HepG2 (cell line): ENCODE measurements around the gene DHH. TPM values are rescaled to one million over a fixed set of nuclear protein-coding genes. Genes with fewer than 3 reads are reported as not detected.
A peak's percentile ranks its signal among the peaks of the same experiment; 100 is the strongest.

ENCODE experiments used
- ATF2 ChIP-seq: sonication (generic); formaldehyde crosslinking; IDR thresholded peaks from 2 replicates; pipeline ENCODE4 v1.4.0; 2020; ENCODE audit warnings: missing genetic modification reagents
- CREB1 ChIP-seq, 2 experiments: fragments of 450-650 bp in 1 of 2; IDR thresholded peaks; 2 replicates each; pipeline ENCODE4 v1.6.1; 2016 to 2017; ENCODE audit warnings: control low read depth in 1 of 2, mild to moderate bottlenecking in 1 of 2, missing compliant biosample characterization in 1 of 2, missing genetic modification characterization in 1 of 2
- CTCF ChIP-seq: sonication (generic); formaldehyde crosslinking; IDR thresholded peaks from 2 replicates; pipeline ENCODE4 v1.5.0; 2020; ENCODE audit warnings: mild to moderate bottlenecking, missing genetic modification reagents, moderate library complexity
- ELF3 ChIP-seq: IDR thresholded peaks from 2 replicates; pipeline ENCODE4 v1.6.1; 2016; ENCODE audit warnings: missing genetic modification reagents, missing compliant biosample characterization
- ERF ChIP-seq: IDR thresholded peaks from 2 replicates; pipeline ENCODE4 v1.6.1; 2018; ENCODE audit warnings: missing biosample characterization, missing genetic modification reagents
- HMG20A ChIP-seq: IDR thresholded peaks from 2 replicates; pipeline ENCODE4 v1.6.1; 2016; ENCODE audit warnings: borderline replicate concordance
- HNF4G ChIP-seq, 2 experiments: sonication (generic) in 1 of 2; formaldehyde crosslinking in 1 of 2; IDR thresholded peaks; 2 replicates each; pipeline versions ENCODE4 v1.4.0 to v1.6.1; 2011 to 2020; ENCODE audit warnings: borderline replicate concordance in 2 of 2, low read depth in 2 of 2, mild to moderate bottlenecking in 2 of 2, low read length in 1 of 2, missing genetic modification reagents in 1 of 2, moderate library complexity in 1 of 2
- JARID2 ChIP-seq: sonication (generic); formaldehyde crosslinking; IDR thresholded peaks from 2 replicates; pipeline ENCODE4 v1.8.1; 2023; ENCODE audit warnings: missing genetic modification reagents, inconsistent platforms; ENCODE audit not compliant: insufficient replicate concordance
- KMT2B ChIP-seq: IDR thresholded peaks from 2 replicates; pipeline ENCODE4 v1.6.1; 2016; ENCODE audit warnings: missing genetic modification reagents, missing compliant biosample characterization
- MXI1 ChIP-seq: IDR thresholded peaks from 3 replicates; pipeline ENCODE4 v1.6.1; 2012; ENCODE audit warnings: low read depth, low read length, inconsistent platforms, borderline replicate concordance
- NR2F6 ChIP-seq, 2 experiments: IDR thresholded peaks; 2 replicates each; pipeline ENCODE4 v1.6.1; 2016; ENCODE audit warnings: antibody characterized with exemption in 1 of 2, mild to moderate bottlenecking in 1 of 2
- PPARG ChIP-seq: conservative IDR thresholded peaks from 2 replicates; pipeline ENCODE4 v1.6.1; 2016; ENCODE audit warnings: missing biosample characterization, missing genetic modification reagents
- PRDM10 ChIP-seq: sonication (generic); formaldehyde crosslinking; IDR thresholded peaks from 2 replicates; pipeline ENCODE4 v1.4.0; 2020; ENCODE audit warnings: low read depth, missing genetic modification reagents
- SALL1 ChIP-seq: sonication (generic); formaldehyde crosslinking; IDR thresholded peaks from 2 replicates; pipeline ENCODE4 v1.8.0; 2022; ENCODE audit warnings: mild to moderate bottlenecking, missing genetic modification reagents
- SMC3 ChIP-seq: IDR thresholded peaks from 2 replicates; pipeline ENCODE4 v1.6.1; 2011; ENCODE audit warnings: low read length, improper control_type of control experiment
- STAG1 ChIP-seq: sonication (generic); formaldehyde crosslinking; IDR thresholded peaks from 2 replicates; pipeline ENCODE4 v1.4.0; 2020; ENCODE audit warnings: missing genetic modification reagents
- THAP7 ChIP-seq: sonication (generic); formaldehyde crosslinking; IDR thresholded peaks from 2 replicates; pipeline ENCODE4 v1.8.1; 2023; ENCODE audit warnings: mild to moderate bottlenecking, missing genetic modification reagents
- ZNF296 ChIP-seq: sonication (generic); formaldehyde crosslinking; conservative IDR thresholded peaks from 2 replicates; pipeline ENCODE4 v1.5.0; 2020; ENCODE audit warnings: mild to moderate bottlenecking, missing genetic modification reagents
- ZNF691 ChIP-seq: sonication (generic); formaldehyde crosslinking; IDR thresholded peaks from 2 replicates; pipeline ENCODE4 v1.4.0; 2020; ENCODE audit warnings: missing genetic modification reagents, low read depth, mild to moderate bottlenecking, borderline replicate concordance
- ZNF83 ChIP-seq: sonication (generic); formaldehyde crosslinking; IDR thresholded peaks from 2 replicates; pipeline ENCODE4 v1.4.0; 2020; ENCODE audit warnings: missing genetic modification reagents, mild to moderate bottlenecking, borderline replicate concordance
- polyA plus RNA-seq, 8 experiments: library from polyadenylated mRNA; depleted of rRNA in 3 of 8; stranded (reverse) in 7 of 8; unstranded in 1 of 8; fragments of >200 nt; fragmentation: Illumina TruSeq in 4 of 8; extraction: Trizol in 4 of 8; gene quantifications; 2 replicates each; pipeline versions ENCODE4 v1.2.1 to v1.2.3, GENCODE V29; 2011 to 2016; ENCODE audit warnings: low read depth in 4 of 8, missing spikeins in 1 of 8, mixed read lengths in 1 of 8; ENCODE audit not compliant: insufficient read depth in 1 of 8
- total RNA-seq, 5 experiments: library from RNA; depleted of rRNA; stranded (reverse); fragments of >200 nt; fragmentation: Illumina TruSeq; extraction: Trizol; gene quantifications; 2 replicates each; pipeline ENCODE4 v1.2.3, GENCODE V29; 2016; ENCODE audit warnings: low read depth in 1 of 5

Gene DHH
- total and polyA plus RNA-seq, 2 of the 13 experiments (the other 11 are each of a cell fraction or from before 2014, with no cell fraction given), result not detected

- no peak for TF ChIP-seq ATF2 (CRISPR knock-in tag)
- 0 out of 2 replicates have a peak, but pooled peaks have one; percentile 38 for TF ChIP-seq ERF (CRISPR knock-in tag)
- peak; percentile 75 for TF ChIP-seq STAG1
- peak; percentile 80; the same call in 1 of the 2 replicates for TF ChIP-seq SMC3
- peak; percentile 35; the same call in 1 of the 2 replicates for TF ChIP-seq ZNF83 (CRISPR knock-in tag)
- TF ChIP-seq ZNF691 (CRISPR knock-in tag), result peak; percentile 75; the same call in 1 of the 2 replicates
- no peak for TF ChIP-seq THAP7 (CRISPR knock-in tag)
- peak; percentile 30; the same call in 1 of the 2 replicates for TF ChIP-seq NR2F6 (IDR thresholded peaks at IDR 0.05)
- peak; percentile 64; the same call in 1 of the 2 replicates for TF ChIP-seq NR2F6 (CRISPR knock-in tag; IDR thresholded peaks at IDR 0.05)
- TF ChIP-seq HNF4G (IDR thresholded peaks at IDR 0.05; ENCODE audit: borderline replicate concordance, low read depth, low read length), result peak; percentile 59; the same call in 1 of the 2 replicates
- peak; percentile 36; the same call in 1 of the 2 replicates for TF ChIP-seq HNF4G (CRISPR knock-in tag; IDR thresholded peaks at IDR 0.05; ENCODE audit: borderline replicate concordance, low read depth)
- TF ChIP-seq ZNF296, result no peak
- 0 out of 2 replicates have a peak, but pooled peaks have one; percentile 32 for TF ChIP-seq PRDM10 (CRISPR knock-in tag)
- TF ChIP-seq SALL1 (CRISPR knock-in tag), result peak; percentile 59
- TF ChIP-seq HMG20A (CRISPR knock-in tag), result peak; percentile 46; the same call in 1 of the 2 replicates
- TF ChIP-seq MXI1, result peak; percentile 64; the same call in 2 of the 3 replicates
- TF ChIP-seq ELF3, result peak; percentile 47; the same call in 1 of the 2 replicates
- TF ChIP-seq CREB1 (IDR thresholded peaks at IDR 0.05), result peak; percentile 62
- no peak for TF ChIP-seq CREB1 (CRISPR knock-in tag; IDR thresholded peaks at IDR 0.05)
- no peak for TF ChIP-seq JARID2 (CRISPR knock-in tag)
- 0 out of 2 replicates have a peak, but pooled peaks have one; percentile 25 for TF ChIP-seq KMT2B (CRISPR knock-in tag)
- peak; percentile 88 for TF ChIP-seq CTCF (CRISPR knock-in tag)
- TF ChIP-seq PPARG (CRISPR knock-in tag), result peak; percentile 77
Observed at GRCh38 chr12:49121047-49121696, 26.6 kb upstream of the DHH start (continued).
